ENCODE results near the gene ASIC3.
A peak's percentile ranks its signal among the peaks of the same experiment; 100 is the strongest.
"Not testable (repeated sequence)": the region's sequence is repeated elsewhere in the genome, so short reads cannot be mapped to it uniquely, and the experiment has no call there.

ASIC3 gene

GRCh38 chr7:151013733-151014497 lies 34.4 kb upstream of the ASIC3 start:
- DNase-seq (ENCODE audit: low read depth), result peak; percentile 98

GRCh38 chr7:151014950-151015349 lies 33.4 kb upstream of the ASIC3 start:
- DNase-seq (ENCODE audit: low read depth), result no peak

- no peak for DNase-seq (ENCODE audit: low read depth)
These were observed 32.4 kb upstream of the ASIC3 start for GRCh38 chr7:151015967-151016366.

GRCh38 chr7:151016505-151016904 lies 31.8 kb upstream of the ASIC3 start:
- DNase-seq (ENCODE audit: low read depth), result no peak

- DNase-seq (ENCODE audit: low read depth), result no peak
These were observed 31.4 kb upstream of the ASIC3 start for GRCh38 chr7:151016942-151017341.

GRCh38 chr7:151017370-151017952 lies 30.9 kb upstream of the ASIC3 start:
- no peak for DNase-seq (ENCODE audit: low read depth)

GRCh38 chr7:151017953-151018420 lies 30.3 kb upstream of the ASIC3 start:
- peak; percentile 61 for DNase-seq (ENCODE audit: low read depth)

- no peak for DNase-seq (ENCODE audit: low read depth)
These were observed 29.8 kb upstream of the ASIC3 start for GRCh38 chr7:151018421-151019129.

GRCh38 chr7:151019130-151019447 lies 29.2 kb upstream of the ASIC3 start:
- DNase-seq (ENCODE audit: low read depth), result no peak

- no peak for DNase-seq (ENCODE audit: low read depth)
These were observed 28.1 kb upstream of the ASIC3 start for GRCh38 chr7:151020231-151020630.

GRCh38 chr7:151023232-151023631 lies 25.1 kb upstream of the ASIC3 start:
- no peak for DNase-seq (ENCODE audit: low read depth)

GRCh38 chr7:151024435-151025056 lies 23.8 kb upstream of the ASIC3 start, which contains the start of gene ATG9B:
Gene ATG9B, minus strand, starts transcription at chr7:151024494. Its CDS starts 71 bp downstream, at chr7:151024423.
- no peak for DNase-seq (ENCODE audit: low read depth)

GRCh38 chr7:151025924-151026671 lies 22.2 kb upstream of the ASIC3 start:
- DNase-seq (ENCODE audit: low read depth), result no peak

GRCh38 chr7:151026771-151027727 lies 21.3 kb upstream of the ASIC3 start:
- not testable (repeated sequence) for DNase-seq (ENCODE audit: low read depth)

- not testable (repeated sequence) for DNase-seq (ENCODE audit: low read depth)
These were observed 20.6 kb upstream of the ASIC3 start for GRCh38 chr7:151027728-151028130.

- peak; percentile 96 for DNase-seq (ENCODE audit: low read depth)
These were observed 20.0 kb upstream of the ASIC3 start, which contains the start of gene ABCB8 for GRCh38 chr7:151028131-151028947. Gene ABCB8, plus strand, starts transcription at chr7:151028450. Its CDS starts 66 bp downstream, at chr7:151028516.

- DNase-seq (ENCODE audit: low read depth), result no peak
These were observed 19.3 kb upstream of the ASIC3 start for GRCh38 chr7:151028948-151029501.

- no peak for DNase-seq (ENCODE audit: low read depth)
These were observed 17.3 kb upstream of the ASIC3 start for GRCh38 chr7:151031011-151031410.

Data from T-helper 22 cell (primary cell).